WERI-Rb-1 (cell line): ENCODE results near the gene PCDH19.

Experiments
- DNase-seq: peaks from one replicate; pipeline ENCODE4 v3.0.0-alpha.2; 2020
- H3K27ac ChIP-seq: fragments of 250-450 bp; sonication (Bioruptor Pico); 2 replicates; pipeline ENCODE4 v1.5.1; 2020; ENCODE audit warnings: mild to moderate bottlenecking, moderate library complexity
- H3K27me3 ChIP-seq: fragments of 250-450 bp; sonication (Bioruptor Pico); 2 replicates; pipeline ENCODE4 v1.5.1; 2021; ENCODE audit warnings: mild to moderate bottlenecking, low read depth, moderate library complexity; ENCODE audit not compliant: insufficient read depth, severe bottlenecking
- H3K36me3 ChIP-seq: fragments of 250-450 bp; sonication (Bioruptor Pico); 2 replicates; pipeline ENCODE4 v1.5.1; 2020; ENCODE audit warnings: mild to moderate bottlenecking, moderate library complexity
- H3K4me3 ChIP-seq: 2 replicates; pipeline ENCODE4 v1.5.1; 2011; ENCODE audit warnings: low read depth, mild to moderate bottlenecking, control low read depth, low read length
- H3K9me3 ChIP-seq: fragments of 250-450 bp; sonication (Bioruptor Pico); 2 replicates; pipeline ENCODE4 v1.5.1; 2021; ENCODE audit warnings: mild to moderate bottlenecking, moderate library complexity; ENCODE audit not compliant: severe bottlenecking
- CTCF ChIP-seq: IDR thresholded peaks from 2 replicates; pipeline ENCODE4 v1.5.1; 2011; ENCODE audit warnings: low read depth, mild to moderate bottlenecking, control low read depth, inconsistent platforms, low read length

PCDH19 gene

GRCh38 chrX:100274916-100275315, 135.2 kb downstream of the PCDH19 start:
- no peak for TF ChIP-seq CTCF
- Histone ChIP-seq H3K9me3 (no peaks in the 10 kb centered on the region), H3K36me3 (no peaks in the 10 kb centered on the region), H3K27ac (no peak overlapping the region), H3K27me3 (peaks cover 16% of the 10 kb centered on the region), H3K4me3 (no peak overlapping the region)
- no peak for DNase-seq

DNA sequence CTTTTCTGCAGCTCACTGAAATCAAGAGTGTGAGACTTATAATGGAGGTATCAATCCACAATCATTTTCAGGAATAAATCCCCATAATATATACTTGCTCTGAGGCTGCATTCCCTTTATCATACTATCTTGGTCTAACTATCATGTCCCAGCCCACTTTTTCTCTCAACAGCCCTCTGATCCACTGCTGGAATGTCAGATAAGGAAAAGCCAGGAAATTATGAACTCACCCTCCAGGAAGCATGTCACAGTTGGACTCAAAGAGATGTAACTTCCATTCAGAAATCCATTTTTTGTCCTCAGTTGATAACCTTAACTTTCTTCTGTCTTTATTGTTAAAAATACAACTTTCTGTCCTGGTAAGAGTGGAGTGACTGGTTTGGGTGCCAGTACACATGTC, 144.9 kb downstream of the PCDH19 start:
- H3K27ac ChIP-seq: no peak overlapping the region
- TF ChIP-seq CTCF: no peak
- no peaks in the 10 kb centered on the region for H3K9me3 ChIP-seq
- H3K4me3 ChIP-seq: no peak overlapping the region
- peaks cover 20% of the 10 kb centered on the region for H3K27me3 ChIP-seq
- DNase-seq: no peak
- H3K36me3 ChIP-seq: no peaks in the 10 kb centered on the region

DNA sequence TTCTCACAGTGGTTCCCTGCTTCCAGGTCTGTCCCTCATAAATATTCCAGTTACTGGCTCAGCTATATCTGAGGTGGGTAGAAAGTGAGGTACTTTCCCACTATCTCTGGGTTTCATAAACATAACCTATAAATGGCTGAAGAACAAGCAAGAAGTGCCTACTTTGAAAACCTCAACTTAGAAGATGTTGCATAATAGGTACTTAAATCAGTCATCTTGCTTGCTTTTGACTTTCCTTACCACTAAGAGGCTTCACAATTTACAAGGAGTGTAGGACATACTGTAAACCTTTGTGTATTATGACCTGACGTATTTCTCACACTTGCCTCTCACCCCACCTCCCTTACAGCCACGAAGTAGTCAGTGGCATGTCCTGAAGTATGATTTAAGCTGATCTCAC, 145.9 kb downstream of the PCDH19 start:
- Histone ChIP-seq H3K36me3 (no peaks in the 10 kb centered on the region), H3K4me3 (no peak overlapping the region), H3K27ac (no peak overlapping the region), H3K9me3 (no peaks in the 10 kb centered on the region), H3K27me3 (peaks cover 17% of the 10 kb centered on the region)
- DNase-seq: no peak
- no peak for TF ChIP-seq CTCF

DNA sequence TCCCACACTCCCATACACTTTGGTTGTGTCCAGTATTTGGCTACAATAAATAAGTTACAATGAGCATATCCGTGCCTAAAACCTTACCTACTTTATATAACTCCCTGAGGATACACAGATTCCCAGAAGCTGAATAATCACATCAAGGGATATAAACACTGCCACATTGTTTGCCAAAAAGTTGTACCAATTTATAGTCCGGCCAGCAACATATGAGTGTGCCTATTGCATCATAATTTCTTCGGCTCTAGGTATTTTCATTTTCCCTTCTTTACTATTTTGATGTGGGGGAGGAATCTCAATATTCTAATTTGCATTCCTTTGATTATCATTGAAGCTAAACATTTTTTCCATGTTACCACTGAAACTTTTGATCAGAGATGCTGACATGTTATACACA, 146.4 kb downstream of the PCDH19 start:
- DNase-seq: no peak
- Histone ChIP-seq H3K9me3 (no peaks in the 10 kb centered on the region), H3K4me3 (no peak overlapping the region), H3K27ac (no peak overlapping the region), H3K27me3 (peaks cover 17% of the 10 kb centered on the region), H3K36me3 (no peaks in the 10 kb centered on the region)
- no peak for TF ChIP-seq CTCF

- no peaks in the 10 kb centered on the region for H3K9me3 ChIP-seq
- peaks cover 19% of the 10 kb centered on the region for H3K27me3 ChIP-seq
- no peak for TF ChIP-seq CTCF
- H3K4me3 ChIP-seq: no peak overlapping the region
- H3K27ac ChIP-seq: no peak overlapping the region
- DNase-seq: no peak
- H3K36me3 ChIP-seq: no peaks in the 10 kb centered on the region
These were observed 161.1 kb downstream of the PCDH19 start for GRCh38 chrX:100248885-100249493.

GRCh38 chrX:100247826-100248225, 162.2 kb downstream of the PCDH19 start:
- Histone ChIP-seq H3K36me3 (no peaks in the 10 kb centered on the region), H3K9me3 (no peaks in the 10 kb centered on the region), H3K27ac (no peak overlapping the region), H3K4me3 (no peak overlapping the region), H3K27me3 (peaks cover 22% of the 10 kb centered on the region)
- no peak for TF ChIP-seq CTCF
- DNase-seq: no peak
